Nephron (organoid): ENCODE measurements around the gene PIKFYVE.

Experiments used
- H3K27ac Mint-ChIP-seq, 3 experiments: 2 replicates each; pipeline ENCODE4 v1.8.0; 2020; ENCODE audit warnings: mixed read lengths in 3 of 3, mild to moderate bottlenecking in 2 of 3, moderate library complexity in 1 of 3
- H3K27me3 Mint-ChIP-seq: 2 replicates; pipeline ENCODE4 v1.8.0; 2021; ENCODE audit warnings: low read depth, mild to moderate bottlenecking, moderate library complexity, mixed read lengths
- H3K36me3 Mint-ChIP-seq: 2 replicates; pipeline ENCODE4 v1.8.0; 2020; ENCODE audit warnings: low read depth, mixed read lengths
- H3K4me1 Mint-ChIP-seq: 2 replicates; pipeline ENCODE4 v1.8.0; 2020; ENCODE audit warnings: mixed read lengths
- H3K4me3 Mint-ChIP-seq, 3 experiments: 2 replicates each; pipeline ENCODE4 v1.8.0; 2020; ENCODE audit warnings: mild to moderate bottlenecking in 3 of 3, mixed read lengths in 3 of 3, moderate library complexity in 2 of 3
- H3K9me3 Mint-ChIP-seq: 2 replicates; pipeline ENCODE4 v1.8.0; 2020; ENCODE audit warnings: mixed read lengths
- CTCF ChIP-seq, 3 experiments: fragments of 200-600 bp; sonication (generic); IDR thresholded peaks; one replicate each; pipeline ENCODE4 v1.5.0; 2021; ENCODE audit warnings: antibody characterized with exemption in 3 of 3; ENCODE audit not compliant: unreplicated experiment in 3 of 3

Gene PIKFYVE

GRCh38 chr2:208359632-208359986, 93.6 kb downstream of the PIKFYVE start:
- Mint-ChIP-seq H3K4me1 (no peaks in the 10 kb centered on the region), H3K4me3 (no peak overlapping the region), H3K27ac (no peak overlapping the region), H3K36me3 (peaks cover 38% of the 10 kb centered on the region), H3K27me3 (peaks cover 4% of the 10 kb centered on the region), H3K9me3 (peaks cover 7% of the 10 kb centered on the region)
- TF ChIP-seq CTCF (IDR thresholded peaks at IDR 0.05; ENCODE audit: unreplicated experiment in 3 of 3), result no peak

GRCh38 chr2:208360259-208361076, 94.4 kb downstream of the PIKFYVE start:
- no peak overlapping the region for H3K27ac Mint-ChIP-seq
- H3K4me1 Mint-ChIP-seq, result no peaks in the 10 kb centered on the region
- H3K27me3 Mint-ChIP-seq, result peaks cover 4% of the 10 kb centered on the region
- peaks cover 29% of the 10 kb centered on the region for H3K36me3 Mint-ChIP-seq
- H3K9me3 Mint-ChIP-seq, result peaks cover 13% of the 10 kb centered on the region
- no peak for TF ChIP-seq CTCF (IDR thresholded peaks at IDR 0.05; ENCODE audit: unreplicated experiment in 3 of 3)
- H3K4me3 Mint-ChIP-seq, result no peak overlapping the region

- no peak overlapping the region for H3K27ac Mint-ChIP-seq
- peaks cover 25% of the 10 kb centered on the region for H3K36me3 Mint-ChIP-seq
- peaks cover 4% of the 10 kb centered on the region for H3K27me3 Mint-ChIP-seq
- no peak overlapping the region for H3K4me3 Mint-ChIP-seq
- peaks cover 13% of the 10 kb centered on the region for H3K9me3 Mint-ChIP-seq
- TF ChIP-seq CTCF (IDR thresholded peaks at IDR 0.05; ENCODE audit: unreplicated experiment in 3 of 3), result no peak
- H3K4me1 Mint-ChIP-seq, result no peaks in the 10 kb centered on the region
Measured at GRCh38 chr2:208361077-208361441, 95.0 kb downstream of the PIKFYVE start.

GRCh38 chr2:208363485-208363884, 97.4 kb downstream of the PIKFYVE start:
- Mint-ChIP-seq H3K4me3 (no peak overlapping the region), H3K9me3 (peaks cover 15% of the 10 kb centered on the region), H3K27ac (no peak overlapping the region), H3K4me1 (no peaks in the 10 kb centered on the region), H3K27me3 (peaks cover 4% of the 10 kb centered on the region), H3K36me3 (peaks cover 15% of the 10 kb centered on the region)
- TF ChIP-seq CTCF (IDR thresholded peaks at IDR 0.05; ENCODE audit: unreplicated experiment in 3 of 3), result no peak

GRCh38 chr2:208366215-208367127, 100.4 kb downstream of the PIKFYVE start:
- TF ChIP-seq CTCF (IDR thresholded peaks at IDR 0.05; ENCODE audit: unreplicated experiment in 3 of 3), result no peak
- H3K27me3 Mint-ChIP-seq, result peaks cover 4% of the 10 kb centered on the region
- H3K4me3 Mint-ChIP-seq, result no peak overlapping the region
- peaks cover 14% of the 10 kb centered on the region for H3K9me3 Mint-ChIP-seq
- H3K27ac Mint-ChIP-seq, result no peak overlapping the region
- H3K36me3 Mint-ChIP-seq, result peaks cover 2% of the 10 kb centered on the region
- H3K4me1 Mint-ChIP-seq, result no peaks in the 10 kb centered on the region
